ENCODE results near the gene FEZ2. TPM values are rescaled to one million over a fixed set of nuclear protein-coding genes. Genes with fewer than 3 reads are reported as not detected.

The FEZ2 gene
- total and polyA plus RNA-seq, 2 of the 8 experiments (the other 6 are each of a cell fraction or from before 2014, with no cell fraction given), result 7.5 to 16.4 TPM

DNA sequence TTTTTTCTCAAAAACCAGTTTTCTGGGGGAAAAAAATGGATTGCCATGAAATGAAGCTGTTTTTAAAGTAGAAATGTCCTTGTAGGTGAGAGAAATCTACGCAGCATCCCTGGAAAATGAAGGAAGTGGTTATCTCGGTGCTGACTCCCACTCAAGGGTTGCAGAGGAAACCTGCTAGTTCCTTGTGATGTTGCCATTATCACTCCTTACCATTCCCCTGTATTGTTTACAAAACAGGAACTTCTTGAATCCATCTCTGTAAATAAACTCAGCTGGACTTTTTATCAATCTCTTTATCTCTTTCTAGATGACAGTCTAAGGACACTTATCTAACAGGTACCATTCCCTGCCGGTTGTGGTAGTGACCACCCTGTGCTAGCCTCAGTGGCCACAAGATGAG, 61.2 kb downstream of the FEZ2 start:
- CTCF ChIA-PET (ENCODE audit: partially characterized antibody), result interaction anchor here (0.6 to 3.4 kb wide), 8 partner anchors 8 to 383 kb away, joined by 3 to 14 read pairs (median 4); no protein-coding TSS in a partner anchor
- no peak for FAIRE-seq
- 89% methylated on average over 3 of the region's 3 CpGs; no CpG with 5 or more reads in 1 of the 2 experiments for WGBS, 2 experiments (ENCODE audit: extremely low coverage in 1 of 2, insufficient coverage in 1 of 2, insufficient read length in 1 of 2, insufficient replicate concordance in 2 of 2, low coverage in 1 of 2, low lambda C conversion rate in 2 of 2, missing lambda C conversion rate in 1 of 2)
- TF ChIP-seq KDM1A (IDR thresholded peaks at IDR 0.05; ENCODE audit: borderline replicate concordance, low read length) (no peak), RFX5 (IDR thresholded peaks at IDR 0.05; ENCODE audit: borderline replicate concordance, low read depth, low read length) (no peak), GTF2F1 (IDR thresholded peaks at IDR 0.05; ENCODE audit: borderline replicate concordance, low read depth, low read length) (no peak), JUND (IDR thresholded peaks at IDR 0.05; ENCODE audit: low read length) (no peak), RXRA (IDR thresholded peaks at IDR 0.05; ENCODE audit: insufficient read depth, low read depth, low read length) (no peak), NANOG (IDR thresholded peaks at IDR 0.05; ENCODE audit: insufficient read depth, low read depth, low read length, poor library complexity, severe bottlenecking) (no peak), ASH2L (IDR thresholded peaks at IDR 0.05; ENCODE audit: low read length) (no peak), BACH1 (IDR thresholded peaks at IDR 0.05; ENCODE audit: low read length) (no peak), CHD1 (IDR thresholded peaks at IDR 0.05; ENCODE audit: low read depth, low read length) (no peak), SP2 (IDR thresholded peaks at IDR 0.05; ENCODE audit: low read length) (no peak), SP1 (IDR thresholded peaks at IDR 0.05; ENCODE audit: low read depth, low read length) (no peak)
- TF ChIP-seq, protein P1, sequence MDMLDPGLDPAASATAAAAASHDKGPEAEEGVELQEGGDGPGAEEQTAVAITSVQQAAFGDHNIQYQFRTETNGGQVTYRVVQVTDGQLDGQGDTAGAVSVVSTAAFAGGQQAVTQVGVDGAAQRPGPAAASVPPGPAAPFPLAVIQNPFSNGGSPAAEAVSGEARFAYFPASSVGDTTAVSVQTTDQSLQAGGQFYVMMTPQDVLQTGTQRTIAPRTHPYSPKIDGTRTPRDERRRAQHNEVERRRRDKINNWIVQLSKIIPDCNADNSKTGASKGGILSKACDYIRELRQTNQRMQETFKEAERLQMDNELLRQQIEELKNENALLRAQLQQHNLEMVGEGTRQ (IDR thresholded peaks at IDR 0.05; ENCODE audit: low read length), result no peak
- TF ChIP-seq, protein P2, sequence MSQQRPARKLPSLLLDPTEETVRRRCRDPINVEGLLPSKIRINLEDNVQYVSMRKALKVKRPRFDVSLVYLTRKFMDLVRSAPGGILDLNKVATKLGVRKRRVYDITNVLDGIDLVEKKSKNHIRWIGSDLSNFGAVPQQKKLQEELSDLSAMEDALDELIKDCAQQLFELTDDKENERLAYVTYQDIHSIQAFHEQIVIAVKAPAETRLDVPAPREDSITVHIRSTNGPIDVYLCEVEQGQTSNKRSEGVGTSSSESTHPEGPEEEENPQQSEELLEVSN (IDR thresholded peaks at IDR 0.05), result no peak

More for the DNA sequence above, 61.2 kb downstream of the FEZ2 start:
- Histone ChIP-seq H4K8ac (ENCODE audit: extremely low read depth, insufficient read depth, low read length) (no peak overlapping the region), H3K36me3 (ENCODE audit: control insufficient read depth in 2 of 4, insufficient read depth in 4 of 4, low read length in 3 of 4) (peaks cover 0 to 19% (median 11%) of the 10 kb centered on the region in 4 experiments; a peak in 6 of 8 replicates), H3K4me3 (ENCODE audit: extremely low read depth in 1 of 4, insufficient read depth in 2 of 4, low read depth in 3 of 4, low read length in 4 of 4) (no peak overlapping the region), H3K14ac (ENCODE audit: insufficient read length) (no peak overlapping the region), H3K23ac (ENCODE audit: insufficient read length) (no peak overlapping the region), H3K9ac (replicated peaks in 1 of 4; ENCODE audit: extremely low read depth in 1 of 4, low read depth in 3 of 4, low read length in 3 of 4) (no peak overlapping the region), H3K79me1 (ENCODE audit: low read depth, low read length) (no peaks in the 10 kb centered on the region), H3K18ac (ENCODE audit: extremely low read depth, low read length) (no peak overlapping the region), H2AFZ (ENCODE audit: low read length) (no peak overlapping the region), H3K4me1 (replicated peaks in 1 of 4; ENCODE audit: control insufficient read depth in 3 of 4, insufficient read depth in 4 of 4, low read length in 3 of 4) (no peaks in the 10 kb centered on the region), H4K91ac (replicated peaks; ENCODE audit: insufficient read length, low read length) (no peak overlapping the region), H3K23me2 (ENCODE audit: low read depth, low read length) (no peaks in the 10 kb centered on the region; the same call in 1 of the 2 replicates), H2BK12ac (ENCODE audit: low read depth, low read length) (no peak overlapping the region), H3K9me3 (ENCODE audit: insufficient read depth in 2 of 2, low read depth in 1 of 2, low read length in 1 of 2) (no peaks in the 10 kb centered on the region), H3K56ac (replicated peaks; ENCODE audit: insufficient read length, low read depth, low read length) (no peak overlapping the region), H2AK5ac (ENCODE audit: low read depth, low read length) (no peak overlapping the region), H2BK5ac (ENCODE audit: low read depth, low read length) (no peak overlapping the region), H3K4ac (replicated peaks; ENCODE audit: insufficient read length, low read depth, low read length) (no peak overlapping the region), H3K27me3 (replicated peaks in 1 of 4; ENCODE audit: control insufficient read depth in 3 of 4, extremely low read depth in 1 of 4, insufficient read depth in 3 of 4, low read length in 3 of 4) (no peaks in the 10 kb centered on the region), H3K79me2 (ENCODE audit: control insufficient read depth in 1 of 2, insufficient read depth in 2 of 2, low read length in 2 of 2) (no peaks in the 10 kb centered on the region), H4K20me1 (replicated peaks in 1 of 2; ENCODE audit: control insufficient read depth in 1 of 2, insufficient read depth in 2 of 2, low read length in 2 of 2) (peaks cover 0 to 2% of the 10 kb centered on the region in 2 experiments), H2BK20ac (ENCODE audit: low read length) (no peak overlapping the region), H4K5ac (ENCODE audit: insufficient read length, low read depth, low read length) (no peak overlapping the region), H2BK120ac (replicated peaks; ENCODE audit: low read depth, low read length) (no peak overlapping the region), H3K27ac (ENCODE audit: low read depth, low read length) (no peak overlapping the region), H2BK15ac (ENCODE audit: low read length) (no peak overlapping the region), H3K4me2 (ENCODE audit: insufficient read depth in 1 of 2, low read depth in 2 of 2, low read length in 2 of 2) (no peak overlapping the region)
- no peak for DNase-seq (ENCODE audit: low read depth in 1 of 2, low spot score in 2 of 2)
- POLR2A ChIA-PET (ENCODE audit: partially characterized antibody), result no interaction called here
